Uterus (tissue), 2 donors: ENCODE results near the gene ELAC1.

Experiments used
- CTCF ChIP-seq, 4 experiments: fragments of 200-600 bp in 2 of 4; fragments of 450-650 bp in 2 of 4; sonication (generic) in 2 of 4; IDR thresholded peaks; one replicate each; pipeline ENCODE4 v1.5.1; 2016 to 2019; ENCODE audit warnings: antibody characterized with exemption in 4 of 4, mild to moderate bottlenecking in 2 of 4, moderate library complexity in 1 of 4
- POLR2A ChIP-seq, 2 donors: fragments of 450-650 bp; IDR thresholded peaks; one replicate each; pipeline ENCODE4 v1.6.1; 2016; ENCODE audit warnings: antibody characterized with exemption in 2 of 2, mild to moderate bottlenecking in 1 of 2, moderate library complexity in 1 of 2

GRCh38 chr18:50967714-50968661 is at the start of gene ELAC1:
- TF ChIP-seq CTCF (IDR thresholded peaks at IDR 0.05) (peak in 2 of 4 experiments; percentile 14 to 29), POLR2A (IDR thresholded peaks at IDR 0.05) (peak; percentile 35 to 91)
